Measurements from ENCODE around the gene THADA.
"Not testable (repeated sequence)": the region's sequence is repeated elsewhere in the genome, so short reads cannot be mapped to it uniquely, and the experiment has no call there.

Gene THADA

DNA sequence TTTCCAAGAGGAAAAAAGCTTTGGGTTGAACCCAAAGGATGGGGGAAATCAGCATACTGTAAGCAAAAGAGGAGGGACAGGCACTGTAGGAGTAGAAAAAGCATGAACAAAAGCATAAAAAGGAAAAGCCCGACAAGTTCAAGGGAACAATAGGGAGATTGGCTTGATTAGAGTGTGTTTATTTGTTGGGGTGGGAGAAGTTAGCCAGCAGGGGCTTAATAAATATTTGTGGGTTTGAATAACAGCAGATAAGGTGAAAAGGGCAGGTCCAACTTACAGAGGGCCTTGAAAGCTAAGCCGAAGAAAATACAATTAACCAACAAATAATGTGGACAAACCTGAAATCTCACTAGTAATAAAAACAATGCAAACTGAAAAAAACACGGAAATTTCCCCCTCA lies 126.7 kb downstream of the THADA start:
- no peak for DNase-seq (ENCODE audit: low read depth, low spot score)

DNA sequence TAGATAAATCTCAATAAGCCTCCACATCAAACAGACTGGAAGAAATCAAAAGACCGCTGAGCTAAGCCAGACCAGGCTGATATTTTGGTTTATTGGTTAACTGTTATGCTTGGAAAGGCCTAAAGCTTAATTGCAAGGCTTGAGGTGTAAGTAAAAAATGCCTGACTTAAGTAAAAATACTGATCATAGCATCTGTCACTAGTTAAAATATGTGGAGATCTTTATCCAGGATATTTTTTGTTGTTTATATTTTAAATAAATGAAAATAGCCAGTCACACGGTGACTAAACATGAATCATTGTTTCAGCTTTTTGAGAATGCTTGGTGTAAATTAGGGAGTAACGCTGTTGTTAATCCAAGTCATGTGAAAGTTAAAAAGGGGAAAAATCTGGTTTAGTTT lies 127.9 kb downstream of the THADA start:
- no peak for DNase-seq (ENCODE audit: low read depth, low spot score)

DNA sequence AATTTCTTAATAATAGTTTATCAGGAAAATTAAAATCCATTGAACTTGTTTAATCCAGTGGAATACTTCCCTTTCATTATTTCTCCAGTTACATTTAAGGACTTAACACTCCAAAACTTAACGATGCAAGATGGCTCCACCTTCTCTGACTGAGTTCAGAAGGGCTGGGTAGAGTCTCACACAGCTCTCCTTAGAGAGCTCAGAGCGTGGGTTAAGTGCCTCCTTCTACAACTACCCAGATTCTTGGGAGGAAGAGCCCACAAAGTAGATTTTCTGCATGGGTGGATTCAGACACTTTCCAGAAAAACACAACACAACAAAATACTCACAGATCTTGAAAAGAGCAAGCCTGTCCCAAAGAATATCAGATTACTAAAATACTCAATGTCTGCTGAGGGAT lies 130.6 kb downstream of the THADA start:
- DNase-seq (ENCODE audit: low read depth, low spot score): no peak

DNA sequence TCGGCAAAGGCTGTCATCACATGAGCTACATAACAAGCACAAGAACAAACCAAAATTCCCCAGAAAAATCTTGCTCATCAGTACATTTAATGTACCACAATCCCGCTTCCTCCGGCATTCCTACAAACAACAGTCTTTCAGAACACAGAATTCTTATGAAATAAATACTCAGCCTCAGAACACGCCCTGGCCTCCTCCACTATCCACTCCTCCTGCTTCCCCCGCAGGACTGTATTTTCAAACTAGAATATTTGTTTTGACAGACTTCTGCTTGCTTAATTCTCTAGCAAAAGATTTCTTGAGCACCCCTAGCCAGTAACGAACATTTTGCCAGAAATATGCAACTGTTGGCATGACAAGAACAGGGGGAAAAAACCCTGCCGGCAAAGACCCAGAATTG lies 131.2 kb downstream of the THADA start:
- no peak for DNase-seq (ENCODE audit: low read depth, low spot score)

DNA sequence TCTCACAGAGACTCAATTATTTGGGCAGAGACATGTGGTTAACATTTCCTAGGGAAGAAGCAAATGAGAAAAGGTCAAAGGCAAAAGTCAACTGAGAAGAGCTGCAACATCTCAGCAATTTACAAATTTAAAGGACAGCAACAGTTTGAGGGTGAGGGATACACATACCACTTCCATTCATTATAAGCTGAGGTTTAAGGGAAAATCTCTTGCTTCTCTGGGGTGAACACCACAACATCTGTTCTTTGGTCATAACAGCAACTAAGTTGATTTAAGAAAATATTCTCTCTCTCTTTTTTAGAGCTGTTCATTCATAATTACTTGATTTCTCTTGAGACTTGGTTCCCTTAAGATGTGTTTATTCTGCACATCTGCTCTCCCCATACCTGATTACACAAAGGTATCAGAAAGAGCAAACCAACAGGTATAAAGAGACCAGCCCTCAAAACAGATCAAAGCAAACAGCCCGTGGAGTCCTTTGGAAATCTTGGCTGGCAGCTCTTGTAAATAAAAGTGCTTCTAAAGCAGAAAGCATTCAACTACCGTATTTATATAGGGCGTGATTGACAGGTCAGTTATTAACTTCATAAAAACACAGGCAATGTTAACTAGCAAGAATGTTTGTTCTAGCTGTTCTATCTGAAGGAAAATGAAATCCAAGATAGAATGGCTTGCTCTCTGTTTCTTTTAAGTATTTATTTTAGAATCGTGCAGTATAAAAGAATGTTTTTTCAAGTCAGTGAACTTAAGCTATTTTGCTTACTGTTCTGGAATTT lies 132.8 kb downstream of the THADA start:
- DNase-seq (ENCODE audit: low read depth, low spot score): peak; percentile 70

- no peak for DNase-seq (ENCODE audit: low read depth, low spot score)
These were observed 134.3 kb downstream of the THADA start for GRCh38 chr2:43461453-43462073.

DNA sequence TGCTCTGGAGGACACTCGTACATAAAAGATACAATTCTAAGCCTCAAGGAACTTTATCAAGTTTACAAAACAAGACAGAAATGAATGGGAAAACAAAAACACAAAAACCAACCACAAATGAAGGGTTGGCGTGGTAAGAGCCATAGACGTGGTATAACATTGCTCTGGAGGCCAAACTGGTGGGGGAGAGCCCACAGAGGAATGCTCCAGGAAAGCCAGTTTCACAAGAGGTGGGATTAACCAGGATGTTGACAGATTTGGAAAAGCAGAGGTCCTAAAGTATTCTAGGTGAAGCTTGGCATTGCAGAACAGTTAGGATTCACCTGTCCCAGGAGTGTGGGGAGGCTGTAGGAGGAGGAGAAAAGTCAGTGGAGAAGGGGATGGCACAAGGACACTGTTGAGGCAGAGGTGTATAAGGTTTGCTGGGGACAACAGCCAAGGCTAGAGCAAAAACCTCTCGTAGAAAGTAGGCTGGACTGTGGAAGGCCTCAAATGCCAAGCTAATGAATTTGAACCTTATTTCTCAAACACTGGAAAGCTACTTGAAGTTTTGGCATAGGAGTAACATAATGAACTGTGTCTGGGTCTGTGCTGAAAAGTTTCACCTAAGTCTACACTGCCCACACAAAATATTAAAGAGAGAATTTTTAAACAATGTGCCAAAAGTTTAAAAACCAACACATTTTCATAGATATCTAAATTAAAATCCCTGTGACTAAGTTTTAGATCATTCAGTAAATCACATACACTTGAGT lies 135.1 kb downstream of the THADA start:
- no peak for DNase-seq (ENCODE audit: low read depth, low spot score)

DNA sequence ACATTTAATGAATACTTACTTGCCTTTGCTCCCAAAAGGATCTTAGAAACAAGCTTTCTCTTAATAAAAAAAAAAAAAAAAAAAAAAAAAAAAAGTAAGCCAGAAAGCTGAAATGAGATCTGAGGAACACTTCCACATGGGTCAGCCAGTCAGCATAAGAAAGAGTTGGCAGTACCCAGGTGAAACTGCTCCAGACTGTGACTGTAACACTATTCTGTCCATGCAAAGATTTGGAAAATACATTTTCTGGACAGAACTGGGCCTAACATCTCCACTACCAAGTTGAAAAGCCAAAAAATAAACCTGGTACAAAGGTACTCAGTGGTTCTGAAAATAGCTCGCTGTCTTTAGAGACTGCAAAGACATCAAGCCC lies 135.7 kb downstream of the THADA start:
- DNase-seq (ENCODE audit: low read depth, low spot score): no peak

- DNase-seq (ENCODE audit: low read depth, low spot score): no peak
These were observed 136.2 kb downstream of the THADA start for GRCh38 chr2:43459446-43460173.

- no peak for DNase-seq (ENCODE audit: low read depth, low spot score)
These were observed 137.7 kb downstream of the THADA start for GRCh38 chr2:43458014-43458628.

DNA sequence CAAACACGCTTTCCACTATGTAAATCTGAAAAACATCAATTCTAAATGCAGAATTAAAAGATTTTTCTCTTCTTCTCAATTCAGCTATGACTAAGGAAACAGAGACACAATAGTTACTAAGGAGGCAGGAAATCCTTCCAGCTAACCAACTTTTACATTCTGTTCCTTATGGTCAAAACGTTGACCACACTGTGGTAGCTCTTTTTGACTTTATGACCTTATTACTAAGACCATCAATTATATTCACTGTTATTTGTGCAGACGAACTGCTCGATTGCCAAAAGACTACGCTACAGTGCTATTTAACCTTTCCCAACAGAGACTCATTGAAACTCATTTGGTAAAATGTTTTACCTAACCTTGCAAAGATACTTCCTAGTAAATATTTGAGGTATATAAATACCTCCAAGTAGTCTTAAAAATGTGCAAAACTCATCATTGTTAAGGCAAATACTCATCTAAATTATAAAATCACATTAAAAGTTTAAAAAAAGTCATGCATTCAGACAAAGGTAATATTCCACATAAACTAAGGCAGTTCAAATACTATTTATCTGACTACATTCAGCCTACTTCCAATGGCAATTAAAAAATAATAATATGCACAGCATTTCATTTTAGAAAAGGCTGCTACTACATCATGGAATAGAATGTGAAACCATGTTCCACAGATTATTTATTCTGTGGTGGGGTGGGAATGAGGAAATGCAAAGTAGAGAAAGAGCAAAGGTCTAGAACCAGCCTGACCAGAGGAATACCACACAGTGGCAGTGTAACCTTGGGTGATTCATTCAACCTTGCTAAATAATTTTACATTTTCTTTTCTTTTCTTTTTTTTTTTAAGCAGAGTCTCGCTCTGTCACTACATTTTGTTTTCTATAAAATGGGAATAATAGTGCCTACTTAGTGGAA lies 139.9 kb downstream of the THADA start:
- no peak for DNase-seq (ENCODE audit: low read depth, low spot score)

DNA sequence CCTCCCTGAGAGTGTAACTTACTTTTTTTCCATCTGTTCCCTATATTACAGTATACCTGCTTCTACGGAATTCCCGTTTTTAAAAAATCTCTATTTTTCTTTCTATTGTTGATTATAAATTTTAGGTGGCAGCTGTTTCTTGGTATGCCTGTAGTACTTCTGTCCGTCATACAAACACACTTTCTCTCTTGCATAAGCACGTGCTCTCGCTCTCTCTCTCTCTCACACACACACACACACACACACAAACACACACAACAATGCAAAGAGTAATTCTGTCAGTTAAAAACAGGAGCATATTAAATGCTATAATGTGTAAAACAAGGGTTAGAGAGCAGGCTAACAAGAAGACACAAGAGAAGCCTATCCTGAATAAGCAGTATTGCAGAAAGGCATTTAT lies 140.5 kb downstream of the THADA start:
- DNase-seq (ENCODE audit: low read depth, low spot score): no peak

- DNase-seq (ENCODE audit: low read depth, low spot score): no peak
These were observed 141.0 kb downstream of the THADA start for GRCh38 chr2:43454791-43455190.

GRCh38 chr2:43453179-43454170 lies 142.4 kb downstream of the THADA start:
- no peak for DNase-seq (ENCODE audit: low read depth, low spot score)

- DNase-seq (ENCODE audit: low read depth, low spot score): no peak
These were observed 143.5 kb downstream of the THADA start for GRCh38 chr2:43452318-43452731.

GRCh38 chr2:43450617-43451016 lies 145.2 kb downstream of the THADA start:
- DNase-seq (ENCODE audit: low read depth, low spot score): no peak

DNA sequence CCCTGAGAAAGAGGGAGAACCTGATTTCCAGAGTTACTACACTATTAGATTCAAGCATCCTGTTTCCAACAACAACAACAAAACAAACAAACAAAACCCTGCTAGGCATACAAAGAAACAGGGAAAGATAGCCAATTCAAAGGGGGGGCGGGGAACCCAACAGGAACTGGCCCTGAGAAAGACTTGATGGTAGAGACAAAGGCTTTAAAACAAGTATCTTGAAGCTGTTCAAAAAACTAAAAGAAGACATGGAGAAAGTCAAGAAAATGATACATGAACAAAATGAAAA lies 147.1 kb downstream of the THADA start:
- DNase-seq (ENCODE audit: low read depth, low spot score): no peak

DNA sequence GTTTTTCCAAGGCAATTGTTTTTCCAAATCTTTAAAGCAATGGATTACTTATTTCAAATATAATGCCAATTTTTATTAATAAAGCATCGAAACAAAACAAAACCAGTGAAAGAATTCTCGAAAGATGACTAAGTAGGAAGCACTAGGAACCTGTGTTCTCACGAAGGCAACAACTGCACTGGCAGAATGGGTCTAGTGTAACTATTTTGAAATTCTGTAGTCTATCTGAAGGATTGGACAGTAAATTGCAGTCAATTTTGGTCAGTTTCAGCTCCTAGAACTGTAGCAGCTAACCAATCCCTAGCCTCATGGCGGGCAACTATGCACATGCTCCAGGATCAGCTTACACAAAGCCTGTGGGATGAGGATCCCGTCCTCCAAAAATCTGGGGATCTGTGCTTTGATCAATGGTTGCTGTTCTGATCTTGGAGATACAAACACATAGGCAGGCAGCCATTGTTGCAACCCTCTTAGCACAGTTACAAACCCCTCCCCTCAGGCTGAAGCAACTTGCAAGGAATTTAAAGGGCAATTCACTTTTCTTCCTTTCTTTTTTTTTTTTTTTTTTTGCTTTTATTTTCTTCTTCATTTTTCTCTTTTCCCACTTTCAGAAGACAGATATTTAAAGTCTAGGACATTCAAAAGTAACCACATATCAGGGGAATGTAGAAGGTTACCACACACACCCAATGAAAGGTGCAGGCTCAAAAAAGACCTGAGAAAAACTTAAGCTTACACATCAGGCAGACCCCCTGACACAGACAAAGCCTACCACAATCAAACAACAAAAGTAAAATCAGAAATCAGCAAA lies 147.6 kb downstream of the THADA start:
- no peak for DNase-seq (ENCODE audit: low read depth, low spot score)

DNA sequence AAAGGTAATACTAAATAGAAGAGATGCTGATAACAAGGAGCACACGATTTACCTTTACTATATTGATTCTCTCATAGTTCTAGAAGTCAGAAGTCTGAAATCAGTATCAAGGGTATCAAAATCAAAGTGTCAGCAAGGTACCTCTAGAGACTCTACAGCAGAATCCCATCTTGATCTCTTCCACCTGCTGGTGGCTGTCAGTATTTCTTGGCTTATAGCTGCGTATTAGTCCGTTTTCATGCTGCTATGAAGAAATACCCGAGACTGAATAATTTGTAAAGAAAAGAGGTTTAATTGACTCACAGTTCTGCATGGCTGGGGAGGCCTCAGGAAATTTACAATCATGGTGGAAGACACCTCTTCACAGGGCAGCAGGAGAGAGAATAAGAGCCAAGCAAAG lies 149.1 kb downstream of the THADA start:
- DNase-seq (ENCODE audit: low read depth, low spot score): not testable (repeated sequence)

Data from brain pericyte (primary cell).